ENCODE measurements around the gene BAIAP2L2.

DNA sequence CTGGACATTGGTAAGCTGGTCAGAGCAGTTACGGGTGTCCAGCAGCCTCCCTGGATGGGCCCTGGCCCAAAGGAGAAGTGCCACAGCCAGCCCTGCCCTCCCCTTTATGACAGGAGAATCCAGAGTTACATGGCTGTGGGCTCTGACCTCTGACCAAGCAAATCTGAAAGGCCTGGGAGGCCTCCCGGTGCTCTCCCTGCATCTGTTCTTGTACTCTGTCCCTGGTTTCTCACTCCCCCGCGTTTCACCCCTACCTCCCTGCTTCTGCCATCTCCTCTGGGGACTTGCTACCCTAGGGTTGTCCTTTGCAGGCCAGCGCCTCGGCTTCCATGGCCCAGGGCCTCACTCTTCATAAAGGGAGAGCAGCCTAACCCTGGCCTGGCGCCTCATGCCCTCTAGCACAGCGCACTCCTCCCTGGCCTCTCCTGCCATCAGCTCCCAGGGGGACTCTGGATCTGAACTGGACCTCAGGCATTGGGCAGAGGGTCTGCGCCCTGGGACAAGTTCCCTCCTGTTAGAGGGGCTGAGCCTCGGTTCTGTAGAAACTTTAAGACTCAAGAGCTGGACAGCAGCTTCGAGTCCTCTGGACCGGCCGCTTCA, 42.6 kb downstream of the BAIAP2L2 start:
- no peak for TF ChIP-seq NFE2L2 (IDR thresholded peaks at IDR 0.05; ENCODE audit: low read depth, low read length)
- no peak for TF ChIP-seq POLR2A (IDR thresholded peaks at IDR 0.05; ENCODE audit: low read depth, low read length)
- TF ChIP-seq MAZ (IDR thresholded peaks at IDR 0.05; ENCODE audit: borderline replicate concordance, low read depth, low read length), result no peak
- no peak for TF ChIP-seq RFX5 (IDR thresholded peaks at IDR 0.05; ENCODE audit: low read depth, low read length)
- TF ChIP-seq, protein P1, sequence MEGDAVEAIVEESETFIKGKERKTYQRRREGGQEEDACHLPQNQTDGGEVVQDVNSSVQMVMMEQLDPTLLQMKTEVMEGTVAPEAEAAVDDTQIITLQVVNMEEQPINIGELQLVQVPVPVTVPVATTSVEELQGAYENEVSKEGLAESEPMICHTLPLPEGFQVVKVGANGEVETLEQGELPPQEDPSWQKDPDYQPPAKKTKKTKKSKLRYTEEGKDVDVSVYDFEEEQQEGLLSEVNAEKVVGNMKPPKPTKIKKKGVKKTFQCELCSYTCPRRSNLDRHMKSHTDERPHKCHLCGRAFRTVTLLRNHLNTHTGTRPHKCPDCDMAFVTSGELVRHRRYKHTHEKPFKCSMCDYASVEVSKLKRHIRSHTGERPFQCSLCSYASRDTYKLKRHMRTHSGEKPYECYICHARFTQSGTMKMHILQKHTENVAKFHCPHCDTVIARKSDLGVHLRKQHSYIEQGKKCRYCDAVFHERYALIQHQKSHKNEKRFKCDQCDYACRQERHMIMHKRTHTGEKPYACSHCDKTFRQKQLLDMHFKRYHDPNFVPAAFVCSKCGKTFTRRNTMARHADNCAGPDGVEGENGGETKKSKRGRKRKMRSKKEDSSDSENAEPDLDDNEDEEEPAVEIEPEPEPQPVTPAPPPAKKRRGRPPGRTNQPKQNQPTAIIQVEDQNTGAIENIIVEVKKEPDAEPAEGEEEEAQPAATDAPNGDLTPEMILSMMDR (conservative IDR thresholded peaks at IDR 0.05; ENCODE audit: low read depth, low read length), result no peak
- TF ChIP-seq, protein P2, sequence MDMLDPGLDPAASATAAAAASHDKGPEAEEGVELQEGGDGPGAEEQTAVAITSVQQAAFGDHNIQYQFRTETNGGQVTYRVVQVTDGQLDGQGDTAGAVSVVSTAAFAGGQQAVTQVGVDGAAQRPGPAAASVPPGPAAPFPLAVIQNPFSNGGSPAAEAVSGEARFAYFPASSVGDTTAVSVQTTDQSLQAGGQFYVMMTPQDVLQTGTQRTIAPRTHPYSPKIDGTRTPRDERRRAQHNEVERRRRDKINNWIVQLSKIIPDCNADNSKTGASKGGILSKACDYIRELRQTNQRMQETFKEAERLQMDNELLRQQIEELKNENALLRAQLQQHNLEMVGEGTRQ (IDR thresholded peaks at IDR 0.05; ENCODE audit: low read depth, low read length), result no peak

Data from IMR-90 (cell line).